Choroid plexus epithelial cell (primary cell): Measurements from ENCODE around the gene CFAP45.
A peak's percentile ranks its signal among the peaks of the same experiment; 100 is the strongest.

Experiments used
- DNase-seq: peaks from one replicate; pipeline ENCODE4 v3.0.0-alpha.2; 2010; ENCODE audit warnings: low read depth
- H3K4me3 ChIP-seq: 2 replicates; pipeline ENCODE4 v1.5.1; 2011; ENCODE audit warnings: low read depth, mild to moderate bottlenecking, control low read depth, low read length, moderate library complexity
- TF ChIP-seq, protein P1 (sequence below): conservative IDR thresholded peaks from 2 replicates; pipeline ENCODE4 v1.5.1; 2011; ENCODE audit warnings: low read depth, mild to moderate bottlenecking, control low read depth, inconsistent platforms, low read length, moderate library complexity

The CFAP45 gene

GRCh38 chr1:159849626-159850366 lies 50.2 kb downstream of the CFAP45 start:
- DNase-seq, result peak; percentile 24
- TF ChIP-seq, protein P1, sequence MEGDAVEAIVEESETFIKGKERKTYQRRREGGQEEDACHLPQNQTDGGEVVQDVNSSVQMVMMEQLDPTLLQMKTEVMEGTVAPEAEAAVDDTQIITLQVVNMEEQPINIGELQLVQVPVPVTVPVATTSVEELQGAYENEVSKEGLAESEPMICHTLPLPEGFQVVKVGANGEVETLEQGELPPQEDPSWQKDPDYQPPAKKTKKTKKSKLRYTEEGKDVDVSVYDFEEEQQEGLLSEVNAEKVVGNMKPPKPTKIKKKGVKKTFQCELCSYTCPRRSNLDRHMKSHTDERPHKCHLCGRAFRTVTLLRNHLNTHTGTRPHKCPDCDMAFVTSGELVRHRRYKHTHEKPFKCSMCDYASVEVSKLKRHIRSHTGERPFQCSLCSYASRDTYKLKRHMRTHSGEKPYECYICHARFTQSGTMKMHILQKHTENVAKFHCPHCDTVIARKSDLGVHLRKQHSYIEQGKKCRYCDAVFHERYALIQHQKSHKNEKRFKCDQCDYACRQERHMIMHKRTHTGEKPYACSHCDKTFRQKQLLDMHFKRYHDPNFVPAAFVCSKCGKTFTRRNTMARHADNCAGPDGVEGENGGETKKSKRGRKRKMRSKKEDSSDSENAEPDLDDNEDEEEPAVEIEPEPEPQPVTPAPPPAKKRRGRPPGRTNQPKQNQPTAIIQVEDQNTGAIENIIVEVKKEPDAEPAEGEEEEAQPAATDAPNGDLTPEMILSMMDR, result no peak

GRCh38 chr1:159848326-159848725 lies 51.6 kb downstream of the CFAP45 start:
- no peak overlapping the region for H3K4me3 ChIP-seq

More at GRCh38 chr1:159849626-159850366, 50.2 kb downstream of the CFAP45 start:
- no peak overlapping the region for H3K4me3 ChIP-seq

DNA sequence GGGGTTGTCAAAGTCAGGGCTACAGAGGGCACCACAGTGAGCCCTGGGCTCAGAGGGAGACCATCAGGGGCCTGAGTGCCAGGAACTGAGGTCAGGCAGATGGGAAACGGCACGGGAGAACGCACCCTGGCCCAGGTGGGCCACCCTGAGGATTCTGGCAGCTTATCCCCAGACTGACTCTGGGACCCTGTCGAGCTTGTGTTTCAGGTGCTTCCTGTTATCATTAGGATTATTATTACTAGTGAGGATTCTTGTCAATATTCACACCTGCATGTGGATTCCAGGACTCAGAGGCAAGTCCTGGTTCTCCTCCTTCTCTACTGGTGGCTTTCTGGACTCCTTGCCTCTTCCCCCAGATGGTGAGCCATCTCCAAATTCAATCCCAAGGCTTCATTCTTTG lies 52.7 kb downstream of the CFAP45 start:
- DNase-seq, result no peak
- TF ChIP-seq, protein P1, result no peak
- no peak overlapping the region for H3K4me3 ChIP-seq

More at GRCh38 chr1:159848326-159848725, 51.6 kb downstream of the CFAP45 start:
- TF ChIP-seq, protein P1, result no peak
- no peak for DNase-seq

DNA sequence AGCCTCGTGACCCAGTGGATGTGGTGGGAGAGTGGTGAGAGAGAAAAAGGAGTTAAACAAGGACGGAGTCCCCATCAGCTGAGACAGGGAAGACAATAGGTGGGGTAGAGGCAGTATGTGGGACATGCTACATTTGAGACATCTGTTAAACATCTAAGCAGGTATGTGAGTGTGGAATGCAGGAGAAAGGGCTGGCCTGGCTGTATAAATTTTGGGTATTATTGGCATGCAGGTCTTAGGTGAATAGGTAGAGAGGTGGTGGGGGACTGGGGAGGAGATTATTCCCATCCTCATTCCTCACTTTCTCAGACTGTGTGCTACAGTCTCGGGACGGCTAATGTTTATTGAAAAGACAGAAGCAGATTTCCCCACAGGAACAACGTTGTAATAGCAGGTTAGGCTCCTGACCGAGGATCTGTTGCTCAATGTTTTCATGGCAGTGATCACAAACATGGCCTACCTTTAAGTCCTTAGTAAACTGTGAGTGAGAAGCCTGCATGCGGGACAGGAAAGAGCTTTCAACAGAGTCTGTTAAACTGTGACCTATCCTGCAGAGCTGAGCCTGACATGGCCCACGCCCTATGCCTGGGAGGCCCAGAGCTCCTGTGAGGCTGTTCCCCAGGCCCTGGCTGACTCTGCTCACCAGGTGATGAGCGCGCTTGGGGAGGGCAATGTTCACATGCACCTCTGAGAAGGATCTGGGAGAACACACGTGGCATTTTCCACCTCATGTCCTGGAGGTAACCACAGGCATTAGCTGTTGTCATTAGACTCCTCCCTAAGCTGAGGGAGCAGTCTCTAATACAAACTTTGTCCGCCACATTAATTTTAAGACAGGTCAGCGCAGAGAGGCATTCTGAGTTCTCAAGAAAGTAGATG lies 54.0 kb downstream of the CFAP45 start:
- DNase-seq, result peak; percentile 55
- TF ChIP-seq, protein P1, result no peak
- no peak overlapping the region for H3K4me3 ChIP-seq

- H3K4me3 ChIP-seq, result no peak overlapping the region
- no peak for DNase-seq
- TF ChIP-seq, protein P1, result no peak
Measured at GRCh38 chr1:159843459-159843858, 56.5 kb downstream of the CFAP45 start.

DNA sequence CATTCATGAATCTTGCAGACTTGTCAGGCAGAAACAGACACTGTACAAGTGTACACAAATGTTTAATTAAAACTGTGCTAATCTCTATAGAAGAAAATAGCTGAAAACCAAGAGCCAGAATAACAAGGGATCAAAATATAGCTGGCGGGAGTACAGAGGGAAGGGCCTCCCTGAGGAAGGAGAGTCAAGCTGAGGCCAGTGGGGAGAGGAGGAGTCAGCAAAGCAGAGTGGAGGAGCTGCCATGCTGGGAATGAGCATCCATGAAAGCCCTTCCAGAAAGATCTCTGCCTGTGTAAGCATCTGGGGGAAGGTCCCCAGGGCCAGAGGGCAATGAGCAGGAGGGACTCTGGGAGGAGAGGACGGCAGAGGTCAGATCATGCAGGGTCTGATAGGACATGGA lies 58.2 kb downstream of the CFAP45 start:
- H3K4me3 ChIP-seq, result no peak overlapping the region
- TF ChIP-seq, protein P1, result no peak

More for the DNA sequence above, 58.2 kb downstream of the CFAP45 start:
- DNase-seq, result no peak
